Measurements from ENCODE around the gene GALK1.

GALK1 gene

GRCh38 chr17:75748706-75749105 lies 16.3 kb downstream of the GALK1 start:
- WGBS (ENCODE audit: insufficient coverage, insufficient read length) = no CpG with 5 or more reads among the region's 9 CpGs
- Histone ChIP-seq H3K27ac (ENCODE audit: low read length) (no peak overlapping the region), H3K27me3 (ENCODE audit: control insufficient read depth, insufficient read depth, low read length) (no peaks in the 10 kb centered on the region), H3K9me3 (ENCODE audit: control insufficient read depth, insufficient read depth, low read length) (no peaks in the 10 kb centered on the region), H3K36me3 (ENCODE audit: control insufficient read depth, insufficient read depth, low read length) (no peaks in the 10 kb centered on the region), H3K4me1 (ENCODE audit: control insufficient read depth, insufficient read depth, low read length) (no peaks in the 10 kb centered on the region), H3K4me3 (ENCODE audit: low read length) (no peak overlapping the region)
- DNase-seq (ENCODE audit: low read depth, low spot score) = no peak

DNA sequence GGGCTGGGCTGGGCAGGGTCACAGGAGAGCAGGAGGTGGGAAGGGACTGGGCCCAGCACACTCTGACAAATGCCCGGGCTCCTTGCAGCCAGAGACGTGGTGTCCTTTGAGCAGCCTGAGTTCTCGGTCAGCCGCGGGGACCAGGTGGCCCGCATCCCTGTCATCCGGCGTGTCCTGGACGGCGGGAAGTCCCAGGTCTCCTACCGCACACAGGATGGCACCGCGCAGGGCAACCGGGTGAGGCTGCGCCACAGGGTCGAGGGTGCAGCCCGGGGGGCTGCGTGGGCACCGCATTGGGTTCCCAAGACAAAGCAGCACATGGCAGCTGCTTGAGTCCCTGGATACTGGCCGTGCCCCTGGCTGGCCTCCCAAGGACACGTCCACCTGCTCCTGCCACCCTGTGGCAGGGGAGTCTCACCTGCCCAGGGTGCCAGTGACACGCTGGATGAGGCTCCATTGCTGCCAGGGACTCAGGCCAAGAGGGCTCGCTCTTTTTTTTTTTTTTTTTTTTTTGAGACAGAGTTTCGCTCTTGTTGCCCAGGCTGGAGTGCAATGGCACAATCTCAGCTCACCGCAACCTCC lies 21.3 kb downstream of the GALK1 start:
- no CpG with 5 or more reads among the region's 25 CpGs for WGBS (ENCODE audit: insufficient coverage, insufficient read length)
- Histone ChIP-seq H3K27ac (ENCODE audit: low read length) (no peak overlapping the region), H3K36me3 (ENCODE audit: control insufficient read depth, insufficient read depth, low read length) (no peaks in the 10 kb centered on the region), H3K27me3 (ENCODE audit: control insufficient read depth, insufficient read depth, low read length) (no peaks in the 10 kb centered on the region), H3K4me1 (ENCODE audit: control insufficient read depth, insufficient read depth, low read length) (no peaks in the 10 kb centered on the region), H3K9me3 (ENCODE audit: control insufficient read depth, insufficient read depth, low read length) (no peaks in the 10 kb centered on the region), H3K4me3 (ENCODE audit: low read length) (no peak overlapping the region)
- no peak for DNase-seq (ENCODE audit: low read depth, low spot score)

DNA sequence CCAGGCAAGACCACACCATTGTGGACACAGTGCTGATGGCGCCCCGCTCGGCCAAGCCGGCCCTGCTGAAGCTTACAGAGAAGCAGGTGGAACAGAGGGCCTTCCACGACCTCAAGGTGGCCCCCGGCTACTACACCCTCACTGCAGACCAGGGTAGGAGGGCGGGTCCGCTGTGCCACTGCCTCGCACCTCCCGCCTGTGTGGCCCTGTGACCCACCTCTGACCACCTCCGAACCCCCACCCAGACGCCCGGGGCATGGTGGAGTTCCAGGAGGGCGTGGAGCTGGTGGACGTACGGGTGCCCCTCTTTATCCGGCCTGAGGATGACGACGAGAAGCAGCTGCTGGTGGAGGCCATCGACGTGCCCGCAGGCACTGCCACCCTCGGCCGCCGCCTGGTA lies 22.7 kb downstream of the GALK1 start:
- no peak for DNase-seq (ENCODE audit: low read depth, low spot score)
- Histone ChIP-seq H3K27ac (ENCODE audit: low read length) (no peak overlapping the region), H3K9me3 (ENCODE audit: control insufficient read depth, insufficient read depth, low read length) (no peaks in the 10 kb centered on the region), H3K36me3 (ENCODE audit: control insufficient read depth, insufficient read depth, low read length) (no peaks in the 10 kb centered on the region), H3K27me3 (ENCODE audit: control insufficient read depth, insufficient read depth, low read length) (no peaks in the 10 kb centered on the region), H3K4me1 (ENCODE audit: control insufficient read depth, insufficient read depth, low read length) (no peaks in the 10 kb centered on the region), H3K4me3 (ENCODE audit: low read length) (no peak overlapping the region)
- WGBS (ENCODE audit: insufficient coverage, insufficient read length) = no CpG with 5 or more reads among the region's 25 CpGs

- H3K27ac ChIP-seq (ENCODE audit: low read length) = no peak overlapping the region
- H3K4me1 ChIP-seq (ENCODE audit: control insufficient read depth, insufficient read depth, low read length) = no peaks in the 10 kb centered on the region
- H3K9me3 ChIP-seq (ENCODE audit: control insufficient read depth, insufficient read depth, low read length) = no peaks in the 10 kb centered on the region
- H3K36me3 ChIP-seq (ENCODE audit: control insufficient read depth, insufficient read depth, low read length) = no peaks in the 10 kb centered on the region
- no peak for DNase-seq (ENCODE audit: low read depth, low spot score)
- WGBS (ENCODE audit: insufficient coverage, insufficient read length) = no CpG with 5 or more reads among the region's 17 CpGs
- no peaks in the 10 kb centered on the region for H3K27me3 ChIP-seq (ENCODE audit: control insufficient read depth, insufficient read depth, low read length)
- no peak overlapping the region for H3K4me3 ChIP-seq (ENCODE audit: low read length)
These were observed 24.3 kb downstream of the GALK1 start for GRCh38 chr17:75740631-75741077.

DNA sequence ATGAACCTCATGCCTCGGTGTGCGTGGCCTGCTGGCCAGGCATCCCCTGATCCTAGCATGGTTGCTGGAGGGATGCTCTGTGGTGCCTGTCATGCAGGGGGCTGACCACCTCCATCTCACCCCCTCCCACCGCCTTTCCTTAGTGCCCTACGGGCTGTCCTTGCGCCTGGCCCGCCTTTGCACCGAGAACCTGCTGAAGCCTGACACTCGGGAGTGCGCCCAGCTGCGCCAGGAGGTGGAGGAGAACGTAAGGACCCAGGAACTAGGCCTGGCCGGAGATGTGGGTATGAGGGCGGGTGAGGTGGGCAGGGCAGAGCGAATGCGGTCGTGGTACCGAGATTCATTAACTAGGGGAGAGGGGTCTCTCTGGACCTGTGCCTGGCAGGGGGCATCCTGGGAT lies 24.8 kb downstream of the GALK1 start:
- Histone ChIP-seq H3K4me3 (ENCODE audit: low read length) (no peak overlapping the region), H3K4me1 (ENCODE audit: control insufficient read depth, insufficient read depth, low read length) (no peaks in the 10 kb centered on the region), H3K27ac (ENCODE audit: low read length) (no peak overlapping the region), H3K36me3 (ENCODE audit: control insufficient read depth, insufficient read depth, low read length) (no peaks in the 10 kb centered on the region), H3K27me3 (ENCODE audit: control insufficient read depth, insufficient read depth, low read length) (no peaks in the 10 kb centered on the region), H3K9me3 (ENCODE audit: control insufficient read depth, insufficient read depth, low read length) (no peaks in the 10 kb centered on the region)
- no CpG with 5 or more reads among the region's 17 CpGs for WGBS (ENCODE audit: insufficient coverage, insufficient read length)
- DNase-seq (ENCODE audit: low read depth, low spot score) = no peak

DNA sequence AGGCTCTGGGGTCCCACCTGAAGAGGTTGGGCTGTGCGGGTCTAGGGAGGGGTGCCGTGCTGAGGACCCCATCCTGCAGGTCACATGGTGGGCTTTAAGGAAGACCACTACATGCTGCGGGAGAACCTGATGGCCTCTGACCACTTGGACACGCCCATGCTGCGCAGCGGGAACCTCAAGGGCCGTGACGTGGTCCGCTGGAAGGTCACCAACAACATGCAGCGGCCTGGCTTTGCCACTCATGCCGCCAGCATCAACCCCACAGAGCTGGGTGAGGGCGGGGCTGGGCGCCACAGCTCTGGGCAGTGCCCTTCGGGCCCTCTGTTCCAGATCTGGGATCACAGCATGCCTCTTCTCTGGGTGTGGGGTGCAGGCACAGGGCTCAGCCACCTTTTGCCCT lies 25.2 kb downstream of the GALK1 start:
- no CpG with 5 or more reads among the region's 14 CpGs for WGBS (ENCODE audit: insufficient coverage, insufficient read length)
- Histone ChIP-seq H3K9me3 (ENCODE audit: control insufficient read depth, insufficient read depth, low read length) (no peaks in the 10 kb centered on the region), H3K36me3 (ENCODE audit: control insufficient read depth, insufficient read depth, low read length) (no peaks in the 10 kb centered on the region), H3K27me3 (ENCODE audit: control insufficient read depth, insufficient read depth, low read length) (no peaks in the 10 kb centered on the region), H3K4me1 (ENCODE audit: control insufficient read depth, insufficient read depth, low read length) (no peaks in the 10 kb centered on the region), H3K4me3 (ENCODE audit: low read length) (no peak overlapping the region), H3K27ac (ENCODE audit: low read length) (no peak overlapping the region)
- no peak for DNase-seq (ENCODE audit: low read depth, low spot score)

DNA sequence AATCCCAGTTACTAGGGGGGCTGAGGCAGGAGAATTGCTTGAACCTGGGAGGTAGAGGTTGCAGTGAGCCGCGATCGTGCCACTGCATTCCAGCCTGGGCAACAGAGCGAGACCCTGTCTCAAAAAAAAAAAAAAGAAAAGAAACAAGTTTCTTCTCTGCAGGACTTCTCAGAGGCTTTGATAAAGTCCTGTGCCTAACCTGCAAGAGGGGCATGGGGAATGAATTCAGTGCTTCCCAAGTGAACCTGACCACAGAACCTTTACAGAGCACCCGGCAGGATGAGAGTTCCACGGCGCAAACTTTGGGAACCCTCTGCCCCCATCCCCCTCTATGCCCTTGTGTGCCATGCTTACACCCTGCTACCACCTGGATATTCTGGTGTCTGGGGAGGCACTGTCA lies 25.8 kb downstream of the GALK1 start:
- Histone ChIP-seq H3K4me3 (ENCODE audit: low read length) (no peak overlapping the region), H3K9me3 (ENCODE audit: control insufficient read depth, insufficient read depth, low read length) (no peaks in the 10 kb centered on the region), H3K27me3 (ENCODE audit: control insufficient read depth, insufficient read depth, low read length) (no peaks in the 10 kb centered on the region), H3K27ac (ENCODE audit: low read length) (no peak overlapping the region), H3K36me3 (ENCODE audit: control insufficient read depth, insufficient read depth, low read length) (no peaks in the 10 kb centered on the region), H3K4me1 (ENCODE audit: control insufficient read depth, insufficient read depth, low read length) (no peaks in the 10 kb centered on the region)
- no peak for DNase-seq (ENCODE audit: low read depth, low spot score)
- WGBS (ENCODE audit: insufficient coverage, insufficient read length) = no CpG with 5 or more reads among the region's 7 CpGs

DNA sequence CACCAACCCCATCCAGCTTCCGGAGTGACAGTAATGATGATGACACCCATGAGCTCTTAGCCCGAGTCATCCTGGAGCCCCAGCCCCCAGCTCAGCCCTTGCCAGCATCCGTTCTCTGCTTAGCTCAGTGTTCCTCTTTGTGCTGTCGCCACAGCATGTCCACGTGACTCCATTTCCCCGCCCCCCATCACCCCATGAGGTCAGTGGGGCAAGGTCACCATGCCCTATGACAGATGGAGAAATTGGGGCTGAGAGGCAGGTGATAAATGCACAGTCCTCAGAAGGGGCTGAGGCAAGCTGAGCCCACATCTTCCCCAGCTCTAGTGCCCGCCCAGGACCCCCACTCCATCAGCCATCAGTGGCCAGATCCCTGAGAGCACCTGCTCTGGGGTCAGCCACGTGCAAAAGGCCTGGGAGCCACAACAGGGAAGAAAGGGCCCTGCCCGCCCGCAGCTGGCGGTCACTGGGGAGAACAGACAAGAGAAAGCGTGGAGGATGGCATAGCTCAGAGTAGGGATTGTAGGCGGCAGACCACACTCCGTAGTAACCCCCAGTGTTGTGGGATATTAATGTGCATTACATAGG lies 26.7 kb downstream of the GALK1 start:
- DNase-seq (ENCODE audit: low read depth, low spot score) = no peak
- Histone ChIP-seq H3K4me1 (ENCODE audit: control insufficient read depth, insufficient read depth, low read length) (no peaks in the 10 kb centered on the region), H3K9me3 (ENCODE audit: control insufficient read depth, insufficient read depth, low read length) (no peaks in the 10 kb centered on the region), H3K36me3 (ENCODE audit: control insufficient read depth, insufficient read depth, low read length) (no peaks in the 10 kb centered on the region), H3K27me3 (ENCODE audit: control insufficient read depth, insufficient read depth, low read length) (no peaks in the 10 kb centered on the region), H3K4me3 (ENCODE audit: low read length) (no peak overlapping the region), H3K27ac (ENCODE audit: low read length) (no peak overlapping the region)
- WGBS (ENCODE audit: insufficient coverage, insufficient read length) = no CpG with 5 or more reads among the region's 14 CpGs

GRCh38 chr17:75737133-75737962 lies 27.6 kb downstream of the GALK1 start:
- no peaks in the 10 kb centered on the region for H3K36me3 ChIP-seq (ENCODE audit: control insufficient read depth, insufficient read depth, low read length)
- H3K27me3 ChIP-seq (ENCODE audit: control insufficient read depth, insufficient read depth, low read length) = no peaks in the 10 kb centered on the region
- no peak overlapping the region for H3K27ac ChIP-seq (ENCODE audit: low read length)
- WGBS (ENCODE audit: insufficient coverage, insufficient read length) = no CpG with 5 or more reads among the region's 20 CpGs
- no peaks in the 10 kb centered on the region for H3K9me3 ChIP-seq (ENCODE audit: control insufficient read depth, insufficient read depth, low read length)
- H3K4me3 ChIP-seq (ENCODE audit: low read length) = no peak overlapping the region
- no peak for DNase-seq (ENCODE audit: low read depth, low spot score)
- no peaks in the 10 kb centered on the region for H3K4me1 ChIP-seq (ENCODE audit: control insufficient read depth, insufficient read depth, low read length)

GRCh38 chr17:75736173-75736835 lies 28.7 kb downstream of the GALK1 start:
- Histone ChIP-seq H3K27me3 (ENCODE audit: control insufficient read depth, insufficient read depth, low read length) (no peaks in the 10 kb centered on the region), H3K4me1 (ENCODE audit: control insufficient read depth, insufficient read depth, low read length) (no peaks in the 10 kb centered on the region), H3K4me3 (ENCODE audit: low read length) (no peak overlapping the region), H3K36me3 (ENCODE audit: control insufficient read depth, insufficient read depth, low read length) (no peaks in the 10 kb centered on the region), H3K27ac (ENCODE audit: low read length) (no peak overlapping the region), H3K9me3 (ENCODE audit: control insufficient read depth, insufficient read depth, low read length) (no peaks in the 10 kb centered on the region)
- WGBS (ENCODE audit: insufficient coverage, insufficient read length) = no CpG with 5 or more reads among the region's 26 CpGs
- no peak for DNase-seq (ENCODE audit: low read depth, low spot score)
